Activated CD4-positive, alpha-beta T cell treated with anti-CD3 and anti-CD28 coated beads for 36 hours (primary cell): ENCODE results near the gene ABCC6. TPM values are rescaled to one million over a fixed set of nuclear protein-coding genes. Genes with fewer than 3 reads are reported as not detected.
A peak's percentile ranks its signal among the peaks of the same experiment; 100 is the strongest.
"Not testable (repeated sequence)": the region's sequence is repeated elsewhere in the genome, so short reads cannot be mapped to it uniquely, and the experiment has no call there.

Source experiments
- ATAC-seq: fragments of 200-7000 bp; cut with Tn5 transposase; one replicate; pipeline ENCODE4 v1.10.0; 2021; ENCODE audit warnings: mild to moderate bottlenecking, moderate library complexity
- CTCF ChIA-PET: fragments of 350-600 bp; sonication (Branson Sonifier 250); formaldehyde crosslinking; loops from one replicate; lab custom pipeline; 2021; ENCODE audit warnings: antibody characterized with exemption; lab: Charles Lee
- POLR2A ChIA-PET: fragments of 350-600 bp; sonication (Branson Sonifier 250); formaldehyde crosslinking; loops from one replicate; lab custom pipeline; 2021; ENCODE audit warnings: antibody characterized with exemption, inconsistent platforms; lab: Charles Lee
- DNase-seq: peaks from one replicate; pipeline ENCODE4 v3.0.0-alpha.2; 2020
- H3K27ac Mint-ChIP-seq: one replicate; pipeline ENCODE4 v1.8.0; 2021; ENCODE audit warnings: mixed read lengths
- H3K27me3 Mint-ChIP-seq: one replicate; pipeline ENCODE4 v1.8.0; 2021; ENCODE audit warnings: mixed read lengths
- H3K36me3 Mint-ChIP-seq: one replicate; pipeline ENCODE4 v1.8.0; 2021; ENCODE audit warnings: low read depth, mixed read lengths
- H3K4me1 Mint-ChIP-seq: one replicate; pipeline ENCODE4 v1.8.0; 2021; ENCODE audit warnings: mixed read lengths
- H3K4me3 Mint-ChIP-seq: one replicate; pipeline ENCODE4 v1.8.0; 2021; ENCODE audit warnings: mild to moderate bottlenecking, moderate library complexity, mixed read lengths
- H3K9me3 Mint-ChIP-seq: one replicate; pipeline ENCODE4 v1.8.0; 2021; ENCODE audit warnings: low read depth, mixed read lengths
- intact Hi-C, 2 experiments: fragments of 100-400 bp; cut with DNase I in 1 of 2; cut with micrococcal nuclease in 1 of 2; formaldehyde crosslinking; loops; one replicate each; pipeline versions ENCODE4 v1.14.2 to v1.15.1; 2022 to 2024; cut with DNase I, micrococcal nuclease
- total RNA-seq, 2 experiments: library from RNA; stranded (reverse); gene quantifications; one replicate each; pipeline ENCODE4 v1.2.3, GENCODE V29; 2021

The ABCC6 gene
- total RNA-seq, 2 experiments from 2014 or later: 0.07 TPM; not detected in 1

DNA sequence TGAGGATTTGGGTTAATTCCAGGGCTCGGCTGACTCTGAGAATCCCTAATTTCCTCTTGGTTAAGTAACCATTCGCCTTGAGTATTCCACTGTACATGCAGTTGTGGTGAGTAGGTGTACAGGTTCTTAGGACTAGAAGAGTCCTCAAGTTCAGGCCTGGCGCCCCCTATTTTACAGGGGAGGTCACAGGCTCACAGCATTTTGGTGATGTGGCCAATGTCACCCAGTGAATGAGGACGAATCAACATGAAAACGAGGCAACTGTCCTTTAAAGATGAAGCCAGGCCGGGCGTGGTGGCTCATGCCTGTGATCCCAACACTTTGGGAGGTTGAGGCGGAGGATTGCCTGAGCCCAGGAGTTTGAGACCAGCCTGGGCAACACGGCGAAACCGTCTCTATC lies 55.4 kb downstream of the ABCC6 start:
- intact Hi-C loops: no loop called here
- DNase-seq (no peak), ATAC-seq (no peak)
- H3K36me3 Mint-ChIP-seq: no peaks in the 10 kb centered on the region
- POLR2A ChIA-PET: no interaction called here
- CTCF ChIA-PET: interaction anchor here (1.2 kb wide), 1 partner anchor 19 kb away, joined by 3 read pairs; no protein-coding TSS in a partner anchor
- H3K27me3 Mint-ChIP-seq: peaks cover under 1% of the 10 kb centered on the region
- H3K27ac Mint-ChIP-seq: no peak overlapping the region
- no peaks in the 10 kb centered on the region for H3K9me3 Mint-ChIP-seq
- no peaks in the 10 kb centered on the region for H3K4me1 Mint-ChIP-seq
- no peak overlapping the region for H3K4me3 Mint-ChIP-seq

DNA sequence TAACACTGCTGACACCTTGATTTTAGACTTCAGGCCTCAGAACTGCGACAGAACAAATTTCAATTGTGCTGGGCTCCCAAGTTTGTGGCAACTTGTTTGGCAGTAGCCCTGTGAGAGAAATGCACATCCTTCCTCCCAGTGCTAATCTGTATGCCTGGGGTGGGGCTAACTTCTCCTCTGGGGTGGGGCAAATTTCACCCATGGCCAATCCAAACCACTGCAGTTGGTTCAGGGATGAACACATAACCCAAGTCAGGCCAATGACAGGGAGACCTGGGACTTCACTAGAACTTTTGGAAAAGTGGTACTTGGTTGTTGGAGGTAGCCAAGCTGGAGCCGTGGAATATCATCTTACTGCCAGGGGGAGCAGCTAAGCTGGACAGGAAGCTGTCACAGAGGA lies 56.3 kb downstream of the ABCC6 start:
- Mint-ChIP-seq H3K27me3 (peaks cover 5% of the 10 kb centered on the region), H3K27ac (no peak overlapping the region), H3K4me1 (peaks cover 2% of the 10 kb centered on the region), H3K9me3 (no peaks in the 10 kb centered on the region), H3K4me3 (no peak overlapping the region), H3K36me3 (no peaks in the 10 kb centered on the region)
- CTCF ChIA-PET: interaction anchor here (0.7 to 1.2 kb wide), 3 partner anchors 16 to 190 kb away, joined by 3 read pairs; no protein-coding TSS in a partner anchor
- intact Hi-C loops: no loop called here
- ATAC-seq: no peak
- POLR2A ChIA-PET: no interaction called here
- no peak for DNase-seq

DNA sequence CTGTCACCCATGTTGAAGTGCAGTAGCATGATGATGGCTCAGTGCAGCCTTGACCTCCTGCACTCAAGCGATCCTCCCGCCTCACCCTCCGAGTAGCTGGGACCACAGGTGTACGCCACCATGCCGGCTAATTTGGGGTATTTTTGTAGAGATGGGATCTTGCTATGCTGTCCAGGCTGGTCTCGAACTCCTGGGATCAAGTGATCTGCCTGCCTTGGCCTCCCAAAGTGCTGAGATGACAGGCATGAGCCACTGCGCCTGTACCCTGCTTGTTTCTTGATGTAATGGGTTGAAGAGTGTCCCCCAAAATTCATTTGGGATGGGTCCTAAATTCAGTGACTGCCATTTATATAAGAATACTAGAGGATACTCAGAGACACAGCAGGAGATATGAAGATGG lies 57.2 kb downstream of the ABCC6 start:
- Mint-ChIP-seq H3K4me1 (peaks cover 2% of the 10 kb centered on the region), H3K27me3 (peaks cover 5% of the 10 kb centered on the region), H3K27ac (no peak overlapping the region), H3K36me3 (no peaks in the 10 kb centered on the region), H3K9me3 (no peaks in the 10 kb centered on the region), H3K4me3 (no peak overlapping the region)
- DNase-seq: no peak
- CTCF ChIA-PET: no interaction called here
- POLR2A ChIA-PET: no interaction called here
- intact Hi-C loops: no loop called here
- no peak for ATAC-seq

DNA sequence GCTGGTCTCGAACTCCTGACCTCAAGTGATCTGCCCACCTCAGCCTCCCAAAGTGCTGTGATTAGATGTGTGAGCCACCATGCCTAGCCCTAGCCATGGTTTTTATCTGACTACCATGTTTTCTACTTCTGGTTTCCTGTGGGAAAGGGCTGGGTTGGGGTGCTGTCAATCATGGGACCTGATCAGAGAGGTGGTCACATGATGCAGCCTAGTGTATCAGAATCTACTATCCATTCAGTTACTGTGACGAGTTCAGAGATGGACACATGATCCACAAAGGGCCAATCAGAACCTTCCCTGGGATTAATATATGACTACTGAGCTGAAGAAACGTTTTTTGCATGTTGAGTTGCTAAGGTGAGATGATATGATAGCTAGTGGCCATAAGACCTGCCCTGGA lies 59.1 kb downstream of the ABCC6 start:
- Mint-ChIP-seq H3K4me3 (no peak overlapping the region), H3K36me3 (no peaks in the 10 kb centered on the region), H3K4me1 (peaks cover 2% of the 10 kb centered on the region), H3K27ac (no peak overlapping the region), H3K27me3 (peaks cover 5% of the 10 kb centered on the region), H3K9me3 (no peaks in the 10 kb centered on the region)
- DNase-seq: no peak
- ATAC-seq: no peak
- ChIA-PET POLR2A (no interaction called here), CTCF (no interaction called here)
- intact Hi-C loops: no loop called here

DNA sequence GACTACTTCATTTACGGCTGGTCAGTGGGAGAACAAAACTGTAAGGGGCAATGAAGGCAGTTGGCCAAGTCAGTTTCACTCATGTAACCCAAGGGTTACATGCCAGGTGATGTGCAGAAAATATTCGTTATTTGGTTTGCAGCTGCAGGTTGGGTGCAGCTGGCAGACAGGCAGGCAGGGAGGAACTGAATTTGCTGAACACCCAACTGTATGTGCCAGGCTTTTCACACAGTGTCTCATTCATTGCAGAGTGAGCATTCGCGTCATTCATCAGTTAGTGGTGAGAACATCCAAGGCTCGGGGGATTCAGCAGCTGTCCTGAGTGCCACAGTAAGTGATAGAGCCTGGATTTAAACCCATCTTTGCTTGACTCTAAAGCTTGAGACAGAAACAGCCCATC lies 59.7 kb downstream of the ABCC6 start:
- Mint-ChIP-seq H3K36me3 (no peaks in the 10 kb centered on the region), H3K27me3 (peaks cover 5% of the 10 kb centered on the region), H3K4me1 (peaks cover 2% of the 10 kb centered on the region), H3K27ac (no peak overlapping the region), H3K4me3 (no peak overlapping the region), H3K9me3 (peaks cover 2% of the 10 kb centered on the region)
- no peak for DNase-seq
- intact Hi-C loops: no loop called here
- CTCF ChIA-PET: no interaction called here
- POLR2A ChIA-PET: interaction anchor here (0.6 kb wide), 1 partner anchor 407 kb away, joined by 3 read pairs; no protein-coding TSS in a partner anchor
- no peak for ATAC-seq

DNA sequence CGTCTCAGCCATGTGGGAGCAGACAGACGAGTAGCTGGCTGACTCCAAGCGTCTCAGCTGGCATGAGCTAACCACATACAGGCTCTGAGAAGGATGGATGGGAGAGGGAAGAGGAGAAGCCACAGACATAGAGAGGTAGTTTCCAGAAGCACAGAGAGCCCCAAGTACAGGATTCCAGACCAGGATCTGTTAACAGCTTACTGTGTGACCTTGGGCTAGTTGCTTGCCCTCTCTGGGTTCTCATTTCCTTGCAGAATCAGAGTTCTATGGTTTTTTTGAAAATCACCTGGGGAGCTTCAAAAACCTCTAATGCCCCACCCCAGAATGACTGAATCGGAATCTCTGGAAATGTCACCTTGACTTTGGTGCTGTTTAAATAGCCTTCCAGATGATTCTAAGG lies 60.2 kb downstream of the ABCC6 start:
- Mint-ChIP-seq H3K27ac (no peak overlapping the region), H3K36me3 (no peaks in the 10 kb centered on the region), H3K9me3 (peaks cover 7% of the 10 kb centered on the region), H3K4me3 (no peak overlapping the region), H3K4me1 (peaks cover 2% of the 10 kb centered on the region), H3K27me3 (peaks cover 5% of the 10 kb centered on the region)
- CTCF ChIA-PET: interaction anchor here (1.0 kb wide), 1 partner anchor 12 kb away, joined by 4 read pairs; no protein-coding TSS in a partner anchor
- ATAC-seq (no peak), DNase-seq (no peak)
- intact Hi-C loops: no loop called here
- POLR2A ChIA-PET: interaction anchor here (0.6 kb wide), 1 partner anchor 406 kb away, joined by 3 read pairs; no protein-coding TSS in a partner anchor

DNA sequence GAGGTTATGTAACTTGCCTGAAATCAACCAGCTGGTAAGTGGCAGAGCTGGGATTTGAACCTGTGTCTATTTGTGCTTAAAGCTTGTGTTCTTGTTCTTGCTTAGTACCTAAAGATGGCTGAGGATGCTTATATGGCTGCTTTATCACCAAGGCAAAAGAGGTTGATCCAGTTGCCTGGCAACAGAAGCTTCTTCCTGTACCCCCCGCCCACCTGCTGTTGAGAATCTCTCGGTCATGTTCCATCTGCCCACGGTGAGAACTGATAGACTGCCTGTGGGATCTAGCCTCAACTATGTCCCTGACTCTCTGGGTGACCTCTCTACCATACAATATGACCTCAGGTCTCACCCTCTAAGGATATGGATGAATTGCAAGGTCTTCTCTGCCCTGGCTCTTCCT lies 60.7 kb downstream of the ABCC6 start:
- H3K27me3 Mint-ChIP-seq: peaks cover 5% of the 10 kb centered on the region
- H3K4me3 Mint-ChIP-seq: no peak overlapping the region
- DNase-seq: peak; percentile 20
- H3K9me3 Mint-ChIP-seq: peaks cover 7% of the 10 kb centered on the region
- no peaks in the 10 kb centered on the region for H3K36me3 Mint-ChIP-seq
- ChIA-PET CTCF (interaction anchor here (0.6 to 1.0 kb wide), 2 partner anchors 12 to 13 kb away, joined by 3 to 4 read pairs; no protein-coding TSS in a partner anchor), POLR2A (no interaction called here)
- peaks cover 2% of the 10 kb centered on the region for H3K4me1 Mint-ChIP-seq
- H3K27ac Mint-ChIP-seq: no peak overlapping the region
- intact Hi-C loops: no loop called here
- no peak for ATAC-seq

DNA sequence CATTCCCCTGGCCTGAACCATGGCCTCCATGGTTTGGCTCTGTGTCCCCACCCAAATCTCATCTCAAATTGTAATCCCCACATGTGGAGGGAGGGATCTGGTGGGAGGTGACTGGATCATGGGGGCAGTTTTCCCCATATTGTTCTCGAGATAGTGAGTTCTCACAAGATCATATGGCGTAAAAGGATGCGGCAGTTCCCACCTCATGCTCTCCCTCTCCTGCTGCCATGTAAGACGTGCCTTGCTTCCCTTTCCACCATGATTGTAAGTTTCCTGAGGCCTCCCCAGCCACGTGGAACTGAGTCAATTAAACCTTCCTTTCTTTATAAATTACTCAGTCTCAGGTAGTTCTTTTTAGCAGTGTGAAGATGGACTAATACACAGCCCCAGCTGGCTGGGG lies 61.5 kb downstream of the ABCC6 start:
- POLR2A ChIA-PET, H3K4me1 Mint-ChIP-seq, H3K4me3 Mint-ChIP-seq, H3K27ac Mint-ChIP-seq, H3K36me3 Mint-ChIP-seq, DNase-seq, H3K27me3 Mint-ChIP-seq, ATAC-seq, CTCF ChIA-PET, H3K9me3 Mint-ChIP-seq, intact Hi-C loops: not testable (repeated sequence)

DNA sequence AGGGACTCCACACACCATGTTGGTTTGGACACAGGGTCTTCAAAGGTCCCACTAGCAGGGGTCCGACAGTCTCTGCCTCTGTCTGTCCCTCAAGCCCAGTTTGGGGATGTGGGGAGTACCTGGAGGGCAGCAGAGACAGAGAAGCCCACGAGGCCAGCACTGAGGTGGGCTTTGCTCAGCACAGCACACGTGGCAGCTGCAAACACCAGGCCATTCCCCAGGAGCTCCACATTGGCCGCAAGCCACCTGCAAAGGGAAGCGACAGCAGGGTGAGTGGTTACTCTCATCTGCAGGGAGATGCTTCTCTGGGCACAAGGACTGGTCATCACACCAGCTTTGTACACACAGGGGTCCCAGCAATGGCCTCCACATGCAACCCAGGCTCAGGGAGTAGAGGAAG lies 62.0 kb downstream of the ABCC6 start:
- no peak for DNase-seq
- no peak for ATAC-seq
- CTCF ChIA-PET: no interaction called here
- Mint-ChIP-seq H3K27ac (no peak overlapping the region), H3K9me3 (peaks cover 7% of the 10 kb centered on the region), H3K27me3 (peaks cover 5% of the 10 kb centered on the region), H3K4me3 (no peak overlapping the region), H3K36me3 (no peaks in the 10 kb centered on the region), H3K4me1 (peaks cover 2% of the 10 kb centered on the region)
- POLR2A ChIA-PET: no interaction called here
- intact Hi-C loops: no loop called here

DNA sequence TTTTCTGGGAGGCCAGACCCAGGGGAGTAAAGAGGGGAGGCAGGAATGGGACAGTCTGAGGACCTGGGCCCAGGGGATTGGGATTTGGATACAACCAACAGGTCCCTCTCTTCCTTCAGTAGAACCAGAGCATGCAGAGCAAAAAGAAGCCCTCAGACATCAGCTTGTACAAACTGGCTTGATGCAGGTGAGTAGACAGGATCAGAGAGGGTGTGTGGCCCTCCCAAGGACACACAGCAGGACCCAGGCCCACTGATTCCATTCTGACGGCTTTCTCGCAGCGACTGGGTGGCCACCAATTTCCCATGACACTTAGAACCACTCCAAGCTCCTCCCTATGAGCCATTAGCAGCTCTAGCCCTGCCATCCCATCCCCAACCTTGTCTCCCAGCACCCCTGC lies 63.6 kb downstream of the ABCC6 start:
- H3K27ac Mint-ChIP-seq: no peak overlapping the region
- POLR2A ChIA-PET: no interaction called here
- intact Hi-C loops: no loop called here
- H3K4me3 Mint-ChIP-seq: no peak overlapping the region
- CTCF ChIA-PET: no interaction called here
- peaks cover 10% of the 10 kb centered on the region for H3K27me3 Mint-ChIP-seq
- peaks cover 2% of the 10 kb centered on the region for H3K4me1 Mint-ChIP-seq
- H3K9me3 Mint-ChIP-seq: peaks cover 7% of the 10 kb centered on the region
- DNase-seq (no peak), ATAC-seq (no peak)
- no peaks in the 10 kb centered on the region for H3K36me3 Mint-ChIP-seq

DNA sequence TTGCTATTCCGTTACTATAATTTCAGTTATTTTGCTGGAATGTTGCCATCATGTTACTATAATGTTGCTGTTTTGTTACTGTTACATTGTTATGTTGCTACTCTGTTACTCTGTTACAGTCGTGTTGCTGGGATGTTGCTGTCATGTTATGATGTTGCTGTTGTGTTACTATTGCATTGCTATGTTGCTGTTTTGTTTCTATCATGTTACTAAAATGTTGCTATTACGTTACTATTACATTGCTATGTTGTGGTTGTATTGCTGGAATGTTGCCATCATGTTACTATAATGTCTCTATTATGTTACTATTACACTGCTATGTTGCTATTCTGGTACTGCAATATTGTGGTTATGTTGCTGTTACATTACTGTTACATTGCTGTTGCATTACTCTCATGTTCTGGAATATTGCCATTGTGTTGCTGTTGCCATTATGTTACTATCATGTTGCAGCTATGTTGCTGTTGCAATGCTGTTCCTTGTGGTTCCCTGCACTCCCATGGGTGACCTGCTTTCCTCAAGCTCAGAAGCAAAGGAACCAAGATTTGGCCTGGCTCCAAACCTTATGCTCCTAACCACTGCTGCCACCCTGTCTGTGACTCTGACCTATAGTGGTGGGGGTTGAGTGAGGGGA lies 64.4 kb downstream of the ABCC6 start:
- intact Hi-C loops: no loop called here
- Mint-ChIP-seq H3K27me3 (peaks cover 10% of the 10 kb centered on the region), H3K4me1 (peaks cover 2% of the 10 kb centered on the region), H3K9me3 (peaks cover 7% of the 10 kb centered on the region), H3K27ac (no peak overlapping the region), H3K36me3 (no peaks in the 10 kb centered on the region), H3K4me3 (no peak overlapping the region)
- DNase-seq (no peak), ATAC-seq (no peak)
- POLR2A ChIA-PET: no interaction called here
- CTCF ChIA-PET: no interaction called here

DNA sequence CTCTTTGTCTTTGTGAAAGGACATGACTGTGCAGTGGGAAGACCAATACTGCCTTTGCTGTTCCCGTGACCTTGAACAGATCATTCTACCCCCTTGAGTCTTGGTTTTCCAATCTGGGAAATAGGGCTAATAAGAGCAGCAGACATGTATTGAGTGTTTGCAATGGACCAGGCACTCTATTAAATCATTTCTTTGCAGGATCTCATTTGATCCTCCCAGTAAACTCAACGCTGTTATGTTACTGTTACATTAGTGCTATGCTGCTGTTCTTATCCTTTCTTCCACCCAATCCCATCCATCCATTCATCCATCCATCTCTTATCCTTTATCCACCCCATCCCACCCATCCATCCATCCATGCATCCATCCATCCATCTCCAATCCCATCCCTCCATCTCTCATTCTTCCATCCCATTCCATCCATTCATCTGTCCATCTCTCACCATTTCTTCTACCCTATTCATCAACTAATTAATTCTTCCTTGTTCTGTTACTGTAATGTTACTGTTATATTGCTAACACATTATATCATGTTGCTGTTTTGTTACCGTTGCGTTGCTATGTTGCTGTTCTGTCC lies 65.1 kb downstream of the ABCC6 start:
- no peak for DNase-seq
- no peak overlapping the region for H3K27ac Mint-ChIP-seq
- intact Hi-C loops: no loop called here
- H3K4me1 Mint-ChIP-seq: peaks cover 2% of the 10 kb centered on the region
- H3K9me3 Mint-ChIP-seq: peaks cover 7% of the 10 kb centered on the region
- no peaks in the 10 kb centered on the region for H3K36me3 Mint-ChIP-seq
- H3K4me3 Mint-ChIP-seq: no peak overlapping the region
- no peak for ATAC-seq
- ChIA-PET CTCF (no interaction called here), POLR2A (no interaction called here)
- H3K27me3 Mint-ChIP-seq: peaks cover 10% of the 10 kb centered on the region
